Activated CD8-positive, alpha-beta T cell treated with anti-CD3 and anti-CD28 coated beads for 36 hours (primary cell): ENCODE measurements around the gene WBP2. TPM values are rescaled to one million over a fixed set of nuclear protein-coding genes. Genes with fewer than 3 reads are reported as not detected.
A peak's percentile ranks its signal among the peaks of the same experiment; 100 is the strongest.

Source experiments
- ATAC-seq: fragments of 200-7000 bp; cut with Tn5 transposase; one replicate; pipeline ENCODE4 v1.10.0; 2021; ENCODE audit warnings: mild to moderate bottlenecking, moderate library complexity
- CTCF ChIA-PET: fragments of 350-600 bp; sonication (Branson Sonifier 250); formaldehyde crosslinking; loops from one replicate; lab custom pipeline; 2021; ENCODE audit warnings: antibody characterized with exemption; lab: Charles Lee
- POLR2A ChIA-PET: fragments of 350-600 bp; sonication (Branson Sonifier 250); formaldehyde crosslinking; loops from one replicate; lab custom pipeline; 2021; ENCODE audit warnings: antibody characterized with exemption; lab: Charles Lee
- DNase-seq: peaks from one replicate; pipeline ENCODE4 v3.0.0-alpha.2; 2020
- H3K27ac Mint-ChIP-seq: one replicate; pipeline ENCODE4 v1.8.0; 2021; ENCODE audit warnings: mild to moderate bottlenecking, mixed read lengths
- H3K27me3 Mint-ChIP-seq: one replicate; pipeline ENCODE4 v1.8.0; 2021; ENCODE audit warnings: mixed read lengths
- H3K36me3 Mint-ChIP-seq: one replicate; pipeline ENCODE4 v1.8.0; 2021; ENCODE audit warnings: low read depth, mixed read lengths
- H3K4me1 Mint-ChIP-seq: one replicate; pipeline ENCODE4 v1.8.0; 2021; ENCODE audit warnings: low read depth, mixed read lengths
- H3K4me3 Mint-ChIP-seq: one replicate; pipeline ENCODE4 v1.8.0; 2021; ENCODE audit warnings: mild to moderate bottlenecking, moderate library complexity, mixed read lengths
- H3K9me3 Mint-ChIP-seq: one replicate; pipeline ENCODE4 v1.8.0; 2021; ENCODE audit warnings: mixed read lengths
- intact Hi-C: fragments of 100-400 bp; cut with micrococcal nuclease; formaldehyde crosslinking; loops from one replicate; pipeline ENCODE4 v1.10.0; 2022
- total RNA-seq, 2 experiments: library from RNA; stranded (reverse); gene quantifications; one replicate each; pipeline ENCODE4 v1.2.3, GENCODE V29; 2021
- TF ChIP-seq, protein P1 (sequence below): fragments of 200-600 bp; IDR thresholded peaks from one replicate; pipeline ENCODE4 v1.8.0; 2022; ENCODE audit warnings: antibody characterized with exemption, mild to moderate bottlenecking

The WBP2 gene
- total RNA-seq, 2 experiments from 2014 or later: 54.4 to 58.5 TPM

DNA sequence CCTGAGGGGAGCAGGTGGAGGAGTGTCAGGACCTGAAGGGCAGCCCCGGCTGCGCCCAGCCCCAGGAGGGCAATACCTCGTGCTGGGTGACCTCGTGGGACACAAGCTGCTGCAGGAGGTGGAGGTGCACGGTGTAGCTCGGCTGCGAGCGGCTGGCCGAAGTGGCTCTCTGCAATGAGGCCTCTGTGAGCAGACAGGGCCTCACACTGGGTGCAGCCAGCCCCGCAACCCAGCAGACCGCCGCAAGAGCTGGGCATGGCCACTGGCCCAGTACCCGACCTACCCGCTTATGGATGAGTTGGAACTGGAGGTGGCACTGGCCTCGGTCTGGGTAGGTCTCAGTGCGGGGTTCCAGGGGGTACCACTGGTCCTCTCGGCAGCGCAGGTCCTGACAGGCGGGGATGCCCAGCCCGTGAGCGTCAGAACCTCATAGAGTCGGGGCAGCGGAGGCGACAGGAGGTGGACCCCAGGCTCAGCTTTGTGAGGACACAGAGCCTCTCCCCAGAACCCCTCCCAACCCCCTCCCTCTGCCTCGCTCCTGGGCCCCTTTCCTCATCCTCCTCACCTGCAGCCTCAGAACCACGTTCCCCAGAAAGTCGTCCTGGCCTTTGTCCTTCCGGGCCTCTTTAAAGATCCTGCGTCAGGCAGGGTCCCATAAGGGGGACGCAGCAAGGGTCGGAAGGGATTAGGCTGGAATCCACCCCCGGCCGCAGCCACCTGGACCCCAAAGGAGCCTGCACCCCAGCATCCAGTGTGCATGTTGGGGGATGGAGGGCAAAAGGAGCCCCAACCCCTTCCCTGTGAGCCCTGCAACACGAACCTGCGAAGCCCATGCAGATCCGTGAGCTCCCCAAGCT, 15.0 kb downstream of the WBP2 start:
- H3K27me3 Mint-ChIP-seq: no peaks in the 10 kb centered on the region
- TF ChIP-seq, protein P1, sequence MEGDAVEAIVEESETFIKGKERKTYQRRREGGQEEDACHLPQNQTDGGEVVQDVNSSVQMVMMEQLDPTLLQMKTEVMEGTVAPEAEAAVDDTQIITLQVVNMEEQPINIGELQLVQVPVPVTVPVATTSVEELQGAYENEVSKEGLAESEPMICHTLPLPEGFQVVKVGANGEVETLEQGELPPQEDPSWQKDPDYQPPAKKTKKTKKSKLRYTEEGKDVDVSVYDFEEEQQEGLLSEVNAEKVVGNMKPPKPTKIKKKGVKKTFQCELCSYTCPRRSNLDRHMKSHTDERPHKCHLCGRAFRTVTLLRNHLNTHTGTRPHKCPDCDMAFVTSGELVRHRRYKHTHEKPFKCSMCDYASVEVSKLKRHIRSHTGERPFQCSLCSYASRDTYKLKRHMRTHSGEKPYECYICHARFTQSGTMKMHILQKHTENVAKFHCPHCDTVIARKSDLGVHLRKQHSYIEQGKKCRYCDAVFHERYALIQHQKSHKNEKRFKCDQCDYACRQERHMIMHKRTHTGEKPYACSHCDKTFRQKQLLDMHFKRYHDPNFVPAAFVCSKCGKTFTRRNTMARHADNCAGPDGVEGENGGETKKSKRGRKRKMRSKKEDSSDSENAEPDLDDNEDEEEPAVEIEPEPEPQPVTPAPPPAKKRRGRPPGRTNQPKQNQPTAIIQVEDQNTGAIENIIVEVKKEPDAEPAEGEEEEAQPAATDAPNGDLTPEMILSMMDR: no peak
- H3K36me3 Mint-ChIP-seq: peaks cover 26% of the 10 kb centered on the region
- ChIA-PET POLR2A (interaction anchor here (0.7 to 2.2 kb wide), 3 partner anchors 10 to 43 kb away, joined by 4 to 7 read pairs (median 6); no protein-coding TSS in a partner anchor), CTCF (interaction anchor here (1.0 to 1.4 kb wide), 2 partner anchors 8 to 9 kb away, joined by 3 to 4 read pairs; no protein-coding TSS in a partner anchor)
- H3K4me3 Mint-ChIP-seq: no peak overlapping the region
- DNase-seq (no peak), ATAC-seq (no peak)
- H3K27ac Mint-ChIP-seq: no peak overlapping the region
- no peaks in the 10 kb centered on the region for H3K9me3 Mint-ChIP-seq
- peaks cover 19% of the 10 kb centered on the region for H3K4me1 Mint-ChIP-seq
- intact Hi-C loops: no loop called here

DNA sequence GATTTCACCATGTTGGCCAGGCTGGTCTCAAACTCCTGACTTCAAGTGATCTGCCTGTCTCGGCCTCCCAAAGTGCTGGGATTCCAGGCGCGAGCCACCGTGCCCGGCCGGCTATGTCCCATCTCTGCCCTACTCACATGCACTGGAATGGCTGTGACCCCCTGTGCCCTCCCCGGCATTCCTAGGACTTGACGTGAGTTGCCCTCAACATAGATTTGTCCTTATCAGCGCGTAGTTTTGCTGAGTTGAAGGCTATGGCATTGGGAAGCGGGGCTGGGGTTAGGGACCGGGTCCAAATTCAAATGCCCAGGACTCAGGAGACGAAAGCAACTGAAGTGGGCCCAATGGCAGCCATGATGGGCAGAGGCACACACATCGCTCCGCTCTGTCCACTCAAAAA, 16.7 kb downstream of the WBP2 start:
- CTCF ChIA-PET: interaction anchor here (1.3 kb wide), 1 partner anchor 11 kb away, joined by 4 read pairs; no protein-coding TSS in a partner anchor
- no peak for ATAC-seq
- Mint-ChIP-seq H3K27me3 (no peaks in the 10 kb centered on the region), H3K27ac (no peak overlapping the region), H3K4me1 (peaks cover 29% of the 10 kb centered on the region), H3K4me3 (no peak overlapping the region), H3K9me3 (no peaks in the 10 kb centered on the region), H3K36me3 (peaks cover 38% of the 10 kb centered on the region)
- intact Hi-C loops: no loop called here
- DNase-seq: no peak
- TF ChIP-seq, protein P1: no peak
- POLR2A ChIA-PET: interaction anchor here (1.0 kb wide), 1 partner anchor 62 kb away, joined by 4 read pairs; no protein-coding TSS in a partner anchor

DNA sequence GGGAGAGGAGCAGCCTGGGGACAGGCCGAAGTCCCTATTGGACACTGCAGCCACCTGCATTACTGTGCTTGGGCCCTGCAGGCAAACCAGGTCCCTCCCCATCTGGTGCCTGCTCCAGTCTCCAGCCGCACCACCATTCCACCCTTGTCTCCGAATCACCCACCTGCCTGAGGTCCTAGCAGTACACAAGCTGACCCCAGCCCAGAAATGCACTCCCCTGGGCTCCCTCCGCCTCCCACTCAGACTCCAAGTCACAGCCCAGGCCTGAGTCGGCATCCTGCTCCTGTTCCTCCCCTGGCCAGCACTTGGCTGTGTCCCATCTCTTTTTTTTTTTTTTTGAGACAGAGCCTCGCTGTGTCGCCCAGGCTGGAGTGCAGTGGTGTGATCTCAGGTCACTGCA, 17.2 kb downstream of the WBP2 start:
- no peak for ATAC-seq
- ChIA-PET CTCF (interaction anchor here (1.3 to 13.1 kb wide), 2 partner anchors 9 to 10 kb away, joined by 4 to 105 read pairs; partner anchors contain the start of gene UNC13D), POLR2A (interaction anchor here (1.0 kb wide), 1 partner anchor 62 kb away, joined by 4 read pairs; no protein-coding TSS in a partner anchor)
- DNase-seq: no peak
- Mint-ChIP-seq H3K27me3 (no peaks in the 10 kb centered on the region), H3K4me3 (no peak overlapping the region), H3K36me3 (peaks cover 38% of the 10 kb centered on the region), H3K9me3 (no peaks in the 10 kb centered on the region), H3K27ac (peak overlapping the region; percentile 42), H3K4me1 (peaks cover 34% of the 10 kb centered on the region)
- TF ChIP-seq, protein P1: no peak
- intact Hi-C loops: no loop called here

DNA sequence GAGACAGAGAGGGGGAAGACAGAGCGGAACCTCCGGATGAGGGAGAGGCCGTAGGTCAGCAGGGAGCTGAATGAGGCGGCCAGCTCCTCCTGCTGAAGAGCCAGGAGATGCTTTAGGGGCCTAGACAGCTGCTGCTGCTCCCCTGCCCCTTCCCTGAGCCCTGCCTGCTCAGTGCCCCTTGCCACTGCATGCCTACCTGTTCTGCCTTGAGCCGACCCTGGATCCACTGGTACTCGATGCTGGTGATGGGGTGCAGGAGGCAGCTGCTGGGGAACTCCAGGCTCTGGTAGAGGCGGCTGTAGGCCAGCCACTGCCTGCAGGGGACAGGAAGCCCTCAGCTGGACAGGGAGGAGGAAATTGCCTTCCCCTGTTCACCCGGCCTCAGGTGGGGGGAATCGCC, 18.5 kb downstream of the WBP2 start:
- Mint-ChIP-seq H3K27me3 (no peaks in the 10 kb centered on the region), H3K4me3 (no peak overlapping the region), H3K27ac (no peak overlapping the region), H3K36me3 (peaks cover 40% of the 10 kb centered on the region), H3K4me1 (peaks cover 38% of the 10 kb centered on the region), H3K9me3 (no peaks in the 10 kb centered on the region)
- ATAC-seq: no peak
- TF ChIP-seq, protein P1: no peak
- intact Hi-C loops: no loop called here
- ChIA-PET POLR2A (interaction anchor here (0.5 to 1.3 kb wide), 4 partner anchors 8 to 31 kb away, joined by 3 to 4 read pairs (median 3); no protein-coding TSS in a partner anchor), CTCF (interaction anchor here (0.8 to 13.1 kb wide), 4 partner anchors 9 to 83 kb away, joined by 3 to 105 read pairs (median 3); partner anchors contain the start of gene UNC13D)
- DNase-seq: no peak

DNA sequence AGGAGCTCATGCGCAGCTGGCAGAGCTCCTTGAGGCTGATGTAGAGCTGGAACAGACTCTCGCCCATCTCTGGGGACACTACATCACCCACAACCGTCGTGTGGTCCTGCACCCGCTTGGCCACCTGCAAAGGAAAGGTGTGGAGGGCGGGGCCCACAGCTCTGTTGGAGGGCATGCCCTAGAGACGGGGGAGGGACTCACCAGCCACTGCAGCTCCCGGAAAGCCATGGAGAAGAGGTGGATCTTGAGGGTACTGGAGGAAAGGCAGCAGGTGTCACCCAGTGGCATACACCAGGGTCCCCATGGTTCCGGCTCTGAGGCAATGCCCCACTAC, 19.5 kb downstream of the WBP2 start:
- ChIA-PET POLR2A (no interaction called here), CTCF (interaction anchor here (13.1 kb wide), 1 partner anchor 11 kb away, joined by 105 read pairs; the partner anchor contains the start of gene UNC13D)
- H3K4me3 Mint-ChIP-seq: no peak overlapping the region
- intact Hi-C loops: no loop called here
- H3K4me1 Mint-ChIP-seq: peaks cover 36% of the 10 kb centered on the region
- no peak overlapping the region for H3K27ac Mint-ChIP-seq
- TF ChIP-seq, protein P1: no peak
- no peaks in the 10 kb centered on the region for H3K9me3 Mint-ChIP-seq
- H3K36me3 Mint-ChIP-seq: peaks cover 40% of the 10 kb centered on the region
- DNase-seq (no peak), ATAC-seq (no peak)
- H3K27me3 Mint-ChIP-seq: no peaks in the 10 kb centered on the region
